H1 (cell line): ENCODE measurements around the gene CCDC141. TPM values are rescaled to one million over a fixed set of nuclear protein-coding genes. Genes with fewer than 3 reads are reported as not detected.

Experiments
- CTCF ChIA-PET: fragments of 300-600 bp; sonication (Branson Sonifier 250); formaldehyde crosslinking; loops from one replicate; lab custom pipeline; 2021; ENCODE audit not compliant: partially characterized antibody; lab: Charles Lee
- POLR2A ChIA-PET: fragments of 300-600 bp; sonication (Branson Sonifier 250); formaldehyde crosslinking; loops from one replicate; lab custom pipeline; 2021; ENCODE audit warnings: inconsistent platforms; ENCODE audit not compliant: partially characterized antibody; lab: Charles Lee
- DNase-seq, 2 experiments: peaks; one replicate each; pipeline versions ENCODE4 v3.0.0 to v3.0.0-alpha.2; 2010 to 2022; ENCODE audit warnings: low spot score in 2 of 2, low read depth in 1 of 2, mixed read lengths in 1 of 2
- FAIRE-seq: peaks from 2 replicates; lab custom pipeline; 2011; peaks lifted over from hg19 to GRCh38; lab: Jason Lieb, UNC
- H2AFZ ChIP-seq: 2 replicates; pipeline ENCODE4 v1.8.1; 2012; ENCODE audit warnings: low read length, inconsistent platforms
- H2AK5ac ChIP-seq: 2 replicates; pipeline ENCODE4 v1.6.1; 2013; ENCODE audit warnings: low read depth, low read length
- H2BK120ac ChIP-seq: replicated peaks from 2 replicates; pipeline ENCODE3; 2013; ENCODE audit warnings: low read depth, low read length, inconsistent platforms
- H2BK12ac ChIP-seq: 2 replicates; pipeline ENCODE4 v1.6.1; 2013; ENCODE audit warnings: low read depth, low read length
- H2BK15ac ChIP-seq: 2 replicates; pipeline ENCODE4 v1.6.1; 2013; ENCODE audit warnings: low read length
- H2BK20ac ChIP-seq: 2 replicates; pipeline ENCODE4 v1.6.1; 2013; ENCODE audit warnings: low read length
- H2BK5ac ChIP-seq: 2 replicates; pipeline ENCODE4 v1.6.1; 2013; ENCODE audit warnings: low read depth, low read length
- H3K14ac ChIP-seq: 2 replicates; pipeline ENCODE4 v1.6.1; 2013; ENCODE audit warnings: inconsistent platforms; ENCODE audit not compliant: insufficient read length
- H3K18ac ChIP-seq: 2 replicates; pipeline ENCODE4 v1.6.1; 2013; ENCODE audit warnings: low read length; ENCODE audit errors: extremely low read depth
- H3K23ac ChIP-seq: 2 replicates; pipeline ENCODE4 v1.6.1; 2013; ENCODE audit warnings: inconsistent platforms; ENCODE audit not compliant: insufficient read length
- H3K23me2 ChIP-seq: 2 replicates; pipeline ENCODE4 v1.6.1; 2013; ENCODE audit warnings: low read depth, low read length
- H3K27ac ChIP-seq: 2 replicates; pipeline ENCODE4 v1.6.1; 2011; ENCODE audit warnings: low read depth, low read length, inconsistent platforms
- H3K27me3 ChIP-seq, 4 experiments: replicated peaks in 1 of 4; 1 replicate in 1 of 4; 2 replicates in 3 of 4; pipeline versions ENCODE4 v1.6.1 to v1.8.1; 2011 to 2013; ENCODE audit warnings: low read length in 3 of 4, mild to moderate bottlenecking in 3 of 4, inconsistent platforms in 2 of 4, mixed read lengths in 2 of 4, moderate library complexity in 1 of 4; ENCODE audit not compliant: control insufficient read depth in 3 of 4, insufficient read depth in 3 of 4; ENCODE audit errors: extremely low read depth in 1 of 4
- H3K36me3 ChIP-seq, 4 experiments: 2 replicates each; pipeline versions ENCODE4 v1.6.1 to v1.8.1; 2011 to 2013; ENCODE audit warnings: mild to moderate bottlenecking in 4 of 4, low read length in 3 of 4, moderate library complexity in 2 of 4, control low read depth in 1 of 4, inconsistent platforms in 1 of 4; ENCODE audit not compliant: insufficient read depth in 4 of 4, control insufficient read depth in 2 of 4
- H3K4ac ChIP-seq: replicated peaks from 2 replicates; pipeline ENCODE3; 2013; ENCODE audit warnings: low read length, low read depth, mixed read lengths, inconsistent platforms; ENCODE audit not compliant: insufficient read length
- H3K4me1 ChIP-seq, 4 experiments: replicated peaks in 1 of 4; 1 replicate in 1 of 4; 2 replicates in 3 of 4; pipeline versions ENCODE4 v1.6.1 to v1.8.1; 2011 to 2013; ENCODE audit warnings: low read length in 3 of 4, inconsistent platforms in 2 of 4, mixed read lengths in 1 of 4; ENCODE audit not compliant: insufficient read depth in 4 of 4, control insufficient read depth in 3 of 4
- H3K4me2 ChIP-seq, 2 experiments: 2 replicates each; pipeline versions ENCODE4 v1.6.1 to v1.8.1; 2011 to 2013; ENCODE audit warnings: low read depth in 2 of 2, low read length in 2 of 2, control low read depth in 1 of 2, inconsistent platforms in 1 of 2, mild to moderate bottlenecking in 1 of 2; ENCODE audit not compliant: insufficient read depth in 1 of 2
- H3K4me3 ChIP-seq, 4 experiments: fragments of 200-600, 300-600 bp in 1 of 4; sonication (generic), shearing (Covaris generic), sonication (Bioruptor Twin) in 1 of 4; 2 replicates each; pipeline versions ENCODE4 v1.5.1 to v1.8.1; 2011 to 2016; ENCODE audit warnings: low read length in 4 of 4, low read depth in 3 of 4, control low read depth in 2 of 4, inconsistent platforms in 2 of 4, mild to moderate bottlenecking in 2 of 4, mixed read lengths in 1 of 4, moderate library complexity in 1 of 4; ENCODE audit not compliant: insufficient read depth in 2 of 4; ENCODE audit errors: extremely low read depth in 1 of 4
- H3K56ac ChIP-seq: replicated peaks from 2 replicates; pipeline ENCODE3; 2013; ENCODE audit warnings: low read depth, mild to moderate bottlenecking, mixed read lengths, low read length, inconsistent platforms; ENCODE audit not compliant: insufficient read length
- H3K79me1 ChIP-seq: 2 replicates; pipeline ENCODE4 v1.6.1; 2013; ENCODE audit warnings: low read depth, low read length, control low read depth
- H3K79me2 ChIP-seq, 2 experiments: 2 replicates each; pipeline versions ENCODE4 v1.6.1 to v1.8.1; 2012 to 2013; ENCODE audit warnings: low read length in 2 of 2, mild to moderate bottlenecking in 2 of 2, inconsistent platforms in 1 of 2; ENCODE audit not compliant: insufficient read depth in 2 of 2, control insufficient read depth in 1 of 2
- H3K9ac ChIP-seq, 4 experiments: replicated peaks in 1 of 4; 1 replicate in 1 of 4; 2 replicates in 3 of 4; pipeline versions ENCODE4 v1.6.1 to v1.8.1; 2011 to 2013; ENCODE audit warnings: low read depth in 3 of 4, low read length in 3 of 4, control low read depth in 2 of 4, mild to moderate bottlenecking in 2 of 4, moderate library complexity in 2 of 4, inconsistent platforms in 1 of 4; ENCODE audit errors: extremely low read depth in 1 of 4
- H3K9me3 ChIP-seq, 2 experiments: 2 replicates each; pipeline versions ENCODE4 v1.6.1 to v1.8.1; 2012 to 2013; ENCODE audit warnings: mild to moderate bottlenecking in 2 of 2, moderate library complexity in 2 of 2, control low read depth in 1 of 2, inconsistent platforms in 1 of 2, low read depth in 1 of 2, low read length in 1 of 2, mixed read lengths in 1 of 2; ENCODE audit not compliant: insufficient read depth in 2 of 2
- H4K20me1 ChIP-seq, 2 experiments: replicated peaks in 1 of 2; 2 replicates each; pipeline versions ENCODE3 to v1.8.1; 2011 to 2013; ENCODE audit warnings: inconsistent platforms in 2 of 2, low read length in 2 of 2, mild to moderate bottlenecking in 1 of 2; ENCODE audit not compliant: insufficient read depth in 2 of 2, control insufficient read depth in 1 of 2
- H4K5ac ChIP-seq: 2 replicates; pipeline ENCODE4 v1.6.1; 2013; ENCODE audit warnings: low read length, low read depth, mixed read lengths, inconsistent platforms; ENCODE audit not compliant: insufficient read length
- H4K8ac ChIP-seq: 2 replicates; pipeline ENCODE4 v1.8.0; 2013; ENCODE audit warnings: mild to moderate bottlenecking, moderate library complexity, low read length, inconsistent platforms; ENCODE audit not compliant: insufficient read depth; ENCODE audit errors: extremely low read depth
- H4K91ac ChIP-seq: replicated peaks from 2 replicates; pipeline ENCODE3; 2013; ENCODE audit warnings: low read length, mixed read lengths, inconsistent platforms; ENCODE audit not compliant: insufficient read length
- CEBPB ChIP-seq: IDR thresholded peaks from 2 replicates; pipeline ENCODE4 v1.6.1; 2012; ENCODE audit warnings: low read depth, low read length
- CHD2 ChIP-seq: IDR thresholded peaks from 2 replicates; pipeline ENCODE4 v1.6.1; 2012; ENCODE audit warnings: low read length, improper control_type of control experiment
- JUND ChIP-seq: IDR thresholded peaks from 2 replicates; pipeline ENCODE4 v1.6.1; 2011; ENCODE audit warnings: mild to moderate bottlenecking, improper control_type of control experiment, low read length
- POU5F1 ChIP-seq: IDR thresholded peaks from 2 replicates; pipeline ENCODE4 v1.6.1; 2011; ENCODE audit warnings: low read depth, mild to moderate bottlenecking, low read length, moderate library complexity
- SIX5 ChIP-seq: IDR thresholded peaks from 2 replicates; pipeline ENCODE4 v1.6.1; 2011; ENCODE audit warnings: mild to moderate bottlenecking, low read depth, low read length
- TCF12 ChIP-seq: IDR thresholded peaks from 2 replicates; pipeline ENCODE4 v1.6.1; 2011; ENCODE audit warnings: low read depth, mild to moderate bottlenecking, low read length
- WGBS, 2 experiments: shearing (Covaris generic) in 1 of 2; methylation state at CpG; one replicate each; pipeline versions ENCODE4 v1.1.6 to v1.1.7; 2013 to 2015; ENCODE audit warnings: low lambda C conversion rate in 2 of 2, mixed read lengths in 2 of 2, inconsistent platforms in 1 of 2, low coverage in 1 of 2, missing lambda C conversion rate in 1 of 2; ENCODE audit not compliant: insufficient replicate concordance in 2 of 2, insufficient coverage in 1 of 2, insufficient read length in 1 of 2; ENCODE audit errors: extremely low coverage in 1 of 2, missing lambda C conversion rate in 1 of 2; 5-methylcytosine and 5-hydroxymethylcytosine counted together
- polyA plus RNA-seq, 7 experiments: library from polyadenylated mRNA; depleted of rRNA in 3 of 7; stranded (reverse) in 5 of 7; unstranded in 2 of 7; fragments of >200 nt in 5 of 7; fragments of 200-250 nt in 2 of 7; gene quantifications; 1 replicate in 5 of 7; 2 replicates in 1 of 7; 4 replicates in 1 of 7; pipeline versions ENCODE4 v1.2.1 to v1.2.3, GENCODE V29; 2011 to 2013; ENCODE audit warnings: missing spikeins in 2 of 7, mixed read lengths in 2 of 7
- total RNA-seq: library from RNA; stranded (reverse); fragmentation: NEBNext Ultra II Directional; extraction: Animal tissue kit (Norgen Biotek cat#: 25700); gene quantifications from 2 replicates; pipeline ENCODE4 v1.2.1, GENCODE V29; 2021

CCDC141 gene
- total and polyA plus RNA-seq, 2 of the 8 experiments (the other 6 are each of a cell fraction or from before 2014, with no cell fraction given), result 0.56 to 21.6 TPM

GRCh38 chr2:179019260-179019659, 30.7 kb downstream of the CCDC141 start:
- FAIRE-seq (no peak), DNase-seq (no peak)
- Histone ChIP-seq H3K36me3 (no peaks in the 10 kb centered on the region), H3K4ac (no peak overlapping the region), H2BK20ac (no peak overlapping the region), H2BK5ac (no peak overlapping the region), H2BK15ac (no peak overlapping the region), H3K4me1 (no peaks in the 10 kb centered on the region), H3K4me2 (no peak overlapping the region), H3K56ac (no peak overlapping the region), H4K8ac (no peak overlapping the region), H3K23ac (no peak overlapping the region), H3K79me1 (no peaks in the 10 kb centered on the region; the same call in 1 of the 2 replicates), H3K4me3 (no peak overlapping the region), H3K9me3 (no peaks in the 10 kb centered on the region), H3K79me2 (no peaks in the 10 kb centered on the region), H4K20me1 (no peaks in the 10 kb centered on the region), H2AFZ (no peak overlapping the region), H3K18ac (no peak overlapping the region), H2BK12ac (no peak overlapping the region), H3K23me2 (no peaks in the 10 kb centered on the region), H2BK120ac (no peak overlapping the region), H3K27me3 (no peaks in the 10 kb centered on the region), H2AK5ac (no peak overlapping the region), H3K14ac (no peak overlapping the region), H3K9ac (no peak overlapping the region), H3K27ac (no peak overlapping the region), H4K5ac (no peak overlapping the region), H4K91ac (no peak overlapping the region)
- WGBS, 2 experiments, result 90 to 100% methylated on average over 1 to 5 of the region's 5 CpGs
- TF ChIP-seq JUND (no peak), CEBPB (no peak), TCF12 (no peak), CHD2 (no peak), SIX5 (no peak), POU5F1 (no peak)
- POLR2A ChIA-PET, result no interaction called here
- CTCF ChIA-PET, result interaction anchor here (0.6 to 6.7 kb wide), 35 partner anchors 8 to 256 kb away, joined by 3 to 66 read pairs (median 5); no protein-coding TSS in a partner anchor
